K562 (cell line): ENCODE measurements around the gene GEN1. TPM values are rescaled to one million over a fixed set of nuclear protein-coding genes. Genes with fewer than 3 reads are reported as not detected.
A peak's percentile ranks its signal among the peaks of the same experiment; 100 is the strongest.

Experiments used
- ATAC-seq: fragments of 200-7000 bp; cut with Tn5 transposase; 3 replicates; pipeline ENCODE4 v1.9.1; 2020; ENCODE audit warnings: moderate library complexity
- BruUV-seq: library from RNA; stranded (reverse); fragments of 400-500 nt; replicated peaks from 2 replicates; lab custom pipeline; 2021; lab: Mats Ljungman, UMichigan
- CTCF ChIA-PET: fragments of 300-600 bp; formaldehyde crosslinking; extraction: SDS; loops from one replicate; lab custom pipeline; 2021; ENCODE audit warnings: low intra/inter-chr PET ratio; lab: Yijun Ruan, JAX
- POLR2A ChIA-PET: fragments of 300-600, 350-650 bp; sonication (Branson Sonifier 250); formaldehyde crosslinking; extraction: SDS; loops from one replicate; lab custom pipeline; 2021; ENCODE audit warnings: antibody characterized with exemption, inconsistent platforms; lab: Yijun Ruan, JAX
- DNase-seq, 4 experiments: peaks; one replicate each; pipeline versions ENCODE4 v3.0.0 to v3.0.0-alpha.2; 2011 to 2018; ENCODE audit warnings: low spot score in 3 of 4, mixed read lengths in 3 of 4; ENCODE audit errors: extremely low read depth in 1 of 4
- FAIRE-seq: peaks from 2 replicates; lab custom pipeline; 2011; peaks lifted over from hg19 to GRCh38; lab: Jason Lieb, UNC
- H2AFZ ChIP-seq: 2 replicates; pipeline ENCODE4 v1.6.0; 2011; ENCODE audit warnings: low read depth, low read length, control low read depth, inconsistent platforms
- H3K27ac ChIP-seq: fragments of 200-600 bp; 3 replicates; pipeline ENCODE4 v1.8.0; 2011; ENCODE audit warnings: low read depth, mild to moderate bottlenecking, control low read depth, inconsistent platforms, low read length, moderate library complexity, mixed read lengths; ENCODE audit errors: extremely low read depth
- H3K27me3 ChIP-seq, 2 experiments: fragments of 300-600 bp in 1 of 2; 2 replicates in 1 of 2; 3 replicates in 1 of 2; pipeline versions ENCODE4 v1.6.0 to v1.8.0; 2011; ENCODE audit warnings: inconsistent platforms in 2 of 2, low read length in 2 of 2, mild to moderate bottlenecking in 1 of 2, mixed read lengths in 1 of 2, moderate library complexity in 1 of 2; ENCODE audit not compliant: control insufficient read depth in 2 of 2, insufficient read depth in 2 of 2
- H3K36me3 ChIP-seq: fragments of 300-600 bp; 3 replicates; pipeline ENCODE4 v1.8.0; 2011; ENCODE audit warnings: mild to moderate bottlenecking, low read length, inconsistent platforms; ENCODE audit not compliant: control insufficient read depth, insufficient read depth
- H3K4me1 ChIP-seq, 2 experiments: fragments of 200-600 bp in 1 of 2; replicated peaks in 1 of 2; 2 replicates in 1 of 2; 3 replicates in 1 of 2; pipeline versions ENCODE4 v1.5.1 to v1.8.0; 2011; ENCODE audit warnings: inconsistent platforms in 2 of 2, low read length in 2 of 2, mild to moderate bottlenecking in 1 of 2, mixed read lengths in 1 of 2, moderate library complexity in 1 of 2; ENCODE audit not compliant: control insufficient read depth in 2 of 2, insufficient read depth in 2 of 2
- H3K4me2 ChIP-seq: 2 replicates; pipeline ENCODE4 v1.6.1; 2011; ENCODE audit warnings: low read length, control low read depth, inconsistent platforms, mixed read lengths; ENCODE audit not compliant: insufficient read depth
- H3K4me3 ChIP-seq: fragments of 200-600 bp; sonication (generic), shearing (Covaris generic); 2 replicates; pipeline ENCODE4 v1.5.1; 2016; ENCODE audit warnings: control low read depth, inconsistent platforms
- H3K79me2 ChIP-seq: fragments of 200-600 bp; 3 replicates; pipeline ENCODE4 v1.8.0; 2011; ENCODE audit warnings: low read length, inconsistent platforms; ENCODE audit not compliant: control insufficient read depth, insufficient read depth
- H3K9ac ChIP-seq, 2 experiments: 2 replicates each; pipeline versions ENCODE4 v1.6.0 to v1.6.1; 2011; ENCODE audit warnings: low read depth in 2 of 2, low read length in 2 of 2, control low read depth in 1 of 2, inconsistent platforms in 1 of 2, mild to moderate bottlenecking in 1 of 2, mixed read lengths in 1 of 2; ENCODE audit not compliant: insufficient read depth in 1 of 2
- H3K9me1 ChIP-seq: one replicate; pipeline ENCODE4 v1.6.0; 2011; ENCODE audit warnings: inconsistent platforms, mild to moderate bottlenecking, low read length, moderate library complexity; ENCODE audit not compliant: control insufficient read depth, insufficient read depth
- H3K9me3 ChIP-seq: replicated peaks from 2 replicates; pipeline ENCODE4 v1.5.1; 2011; ENCODE audit warnings: low read depth, low read length, inconsistent platforms; ENCODE audit not compliant: control insufficient read depth, insufficient read depth
- H4K20me1 ChIP-seq: replicated peaks from 2 replicates; pipeline ENCODE4 v1.6.1; 2011; ENCODE audit warnings: low read length, inconsistent platforms, mixed read lengths; ENCODE audit not compliant: control insufficient read depth, insufficient read depth
- ARID1B ChIP-seq: fragments of 450-650 bp; IDR thresholded peaks from 2 replicates; pipeline ENCODE4 v1.6.1; 2016; ENCODE audit warnings: antibody characterized with exemption, mild to moderate bottlenecking, inconsistent platforms
- IRF2 ChIP-seq: sonication (generic); formaldehyde crosslinking; IDR thresholded peaks from 2 replicates; pipeline ENCODE4 v1.8.1; 2022; ENCODE audit warnings: mild to moderate bottlenecking, missing genetic modification reagents
- KAT7 ChIP-seq: sonication (generic); formaldehyde crosslinking; IDR thresholded peaks from 2 replicates; pipeline ENCODE4 v1.8.0; 2022; ENCODE audit warnings: missing genetic modification reagents, mild to moderate bottlenecking, borderline replicate concordance
- KDM5B ChIP-seq: fragments of 200-600 bp; sonication (generic); IDR thresholded peaks from 2 replicates; pipeline ENCODE4 v1.6.1; 2012; ENCODE audit warnings: low read depth, mild to moderate bottlenecking, moderate library complexity, low read length, control low read depth, inconsistent platforms; ENCODE audit not compliant: insufficient replicate concordance
- SIN3A ChIP-seq, 2 experiments: fragments of 150-350 bp in 1 of 2; IDR thresholded peaks; 2 replicates each; pipeline ENCODE4 v1.6.1; 2011 to 2016; ENCODE audit warnings: borderline replicate concordance in 2 of 2, low read depth in 2 of 2, low read length in 2 of 2, mild to moderate bottlenecking in 2 of 2, moderate library complexity in 2 of 2; ENCODE audit not compliant: control insufficient read depth in 1 of 2
- TCF7L2 ChIP-seq: fragments of 150-350 bp; IDR thresholded peaks from 2 replicates; pipeline ENCODE4 v1.6.1; 2016; ENCODE audit warnings: low read depth, mild to moderate bottlenecking, low read length, moderate library complexity
- ZEB2 ChIP-seq: fragments of 450-650 bp; IDR thresholded peaks from 2 replicates; pipeline ENCODE4 v1.6.1; 2016
- ZNF212 ChIP-seq: fragments of 450-650 bp; formaldehyde crosslinking; IDR thresholded peaks from 2 replicates; pipeline ENCODE4 v1.4.0; 2020; ENCODE audit warnings: mild to moderate bottlenecking
- ZNF263 ChIP-seq: sonication (generic); formaldehyde crosslinking; IDR thresholded peaks from 2 replicates; pipeline ENCODE4 v1.8.0; 2022; ENCODE audit warnings: mild to moderate bottlenecking, missing genetic modification reagents, borderline replicate concordance
- ZNF707 ChIP-seq: fragments of 250-450 bp; sonication (Bioruptor Pico); conservative IDR thresholded peaks from 2 replicates; pipeline ENCODE4 v1.8.0; 2022; ENCODE audit warnings: inconsistent platforms, mild to moderate bottlenecking, moderate library complexity
- WGBS: fragments of 100-300 bp; shearing (Covaris generic); methylation state at CpG from one replicate; pipeline ENCODE4 v1.1.6; 2016; ENCODE audit warnings: low coverage, mixed read lengths; ENCODE audit not compliant: insufficient coverage; ENCODE audit errors: missing lambda C conversion rate; 5-methylcytosine and 5-hydroxymethylcytosine counted together
- in situ Hi-C: fragments of 300-500 bp; cut with MboI; formaldehyde crosslinking; loops from 4 replicates; pipeline ENCODE4 v1.15.0; 2018; ENCODE audit warnings: inconsistent platforms, mixed read lengths
- intact Hi-C: fragments of 100-400 bp; cut with micrococcal nuclease; formaldehyde crosslinking; loops from 2 replicates; pipeline ENCODE4 v1.14.2; 2022
- polyA plus RNA-seq, 8 experiments: library from polyadenylated mRNA; depleted of rRNA in 4 of 8; stranded (reverse) in 5 of 8; unstranded in 3 of 8; fragments of >200 nt; fragmentation: Nextera tagmentation in 2 of 8; fragmentation: Illumina TruSeq in 1 of 8; extraction: Ambion mirVana in 2 of 8; extraction: Trizol in 1 of 8; gene quantifications; 2 replicates each; pipeline versions ENCODE4 v1.2.1 to v1.2.3, GENCODE V29; 2011 to 2014; ENCODE audit warnings: inconsistent platforms in 1 of 8, missing spikeins in 1 of 8
- total RNA-seq, 7 experiments: library from RNA; depleted of rRNA in 6 of 7; stranded (reverse); fragments of >200 nt in 6 of 7; fragmentation: Illumina TruSeq in 2 of 7; extraction: Trizol in 2 of 7; gene quantifications; 2 replicates each; pipeline versions ENCODE4 v1.2.1 to v1.2.3, GENCODE V29; 2011 to 2021; ENCODE audit warnings: low replicate concordance in 1 of 7
- TF ChIP-seq, protein P1 (sequence below): fragments of 250-450 bp; sonication (Bioruptor Pico); IDR thresholded peaks from 2 replicates; pipeline ENCODE4 v1.8.0; 2021; ENCODE audit warnings: borderline replicate concordance, mild to moderate bottlenecking, moderate library complexity; ENCODE audit not compliant: poor library complexity, severe bottlenecking
- TF ChIP-seq, protein P2 (sequence below), 2 experiments: fragments of 200-800 bp in 1 of 2; sonication (Bioruptor generic) in 1 of 2; sonication (generic) in 1 of 2; formaldehyde crosslinking in 1 of 2; IDR thresholded peaks in 1 of 2; conservative IDR thresholded peaks in 1 of 2; 2 replicates each; pipeline versions ENCODE4 v1.5.0 to v1.6.1; 2016 to 2020; ENCODE audit warnings: missing compliant biosample characterization in 1 of 2, missing genetic modification characterization in 1 of 2, missing genetic modification reagents in 1 of 2
- TF ChIP-seq, protein P3 (sequence below): fragments of 250-450 bp; sonication (Bioruptor Pico); IDR thresholded peaks from 2 replicates; pipeline ENCODE4 v1.8.0; 2021; ENCODE audit warnings: moderate library complexity, mild to moderate bottlenecking, inconsistent platforms

Gene GEN1
- total and polyA plus RNA-seq, 9 of the 15 experiments (the other 6 are each of a cell fraction or from before 2014, with no cell fraction given), result 8.6 to 39.7 (median 24.5) TPM

DNA sequence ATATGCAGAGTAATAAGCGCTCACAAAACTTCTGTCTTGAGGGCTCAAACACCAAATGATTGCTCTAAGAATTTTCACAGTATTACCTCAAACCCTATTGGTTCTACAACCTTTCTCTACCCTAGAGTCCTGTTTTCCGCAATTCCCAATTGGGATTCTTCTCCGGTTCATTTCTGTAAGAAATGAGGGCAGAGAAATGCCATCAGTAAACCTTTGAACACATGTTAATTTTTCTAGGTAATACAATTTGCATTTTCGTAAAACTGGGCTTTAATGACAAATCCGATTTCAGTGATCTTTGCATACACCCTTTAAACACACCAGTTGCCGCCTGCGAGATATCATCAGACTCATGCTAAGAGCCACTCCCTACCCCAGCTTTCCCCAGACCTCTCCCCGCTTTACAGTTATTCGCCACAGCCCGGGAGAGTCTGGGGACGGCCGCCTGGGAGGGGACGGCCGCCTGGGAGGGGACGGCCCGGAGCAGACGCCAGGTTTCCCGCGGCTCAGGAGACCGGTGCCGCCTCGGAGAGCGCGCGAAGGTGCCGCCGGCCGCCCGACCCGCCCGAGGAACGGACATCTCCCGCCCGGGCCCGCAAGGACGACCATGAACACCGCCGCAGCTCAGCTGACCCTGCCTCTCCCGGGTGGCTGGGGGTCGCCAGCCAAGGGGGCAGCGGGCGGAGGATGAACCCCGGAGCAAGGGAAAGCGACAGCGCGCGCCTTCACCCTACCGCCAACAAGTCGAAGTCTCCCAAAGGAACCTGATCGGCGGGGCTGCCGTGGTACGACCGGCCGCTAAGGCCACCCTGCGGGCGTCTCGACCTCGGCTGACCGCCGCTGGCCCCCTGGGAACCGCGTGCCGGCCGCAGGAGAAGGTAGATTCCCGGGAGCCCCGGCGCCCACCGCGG, 791 bp upstream of the GEN1 start (continued):
- TF ChIP-seq, protein P1, sequence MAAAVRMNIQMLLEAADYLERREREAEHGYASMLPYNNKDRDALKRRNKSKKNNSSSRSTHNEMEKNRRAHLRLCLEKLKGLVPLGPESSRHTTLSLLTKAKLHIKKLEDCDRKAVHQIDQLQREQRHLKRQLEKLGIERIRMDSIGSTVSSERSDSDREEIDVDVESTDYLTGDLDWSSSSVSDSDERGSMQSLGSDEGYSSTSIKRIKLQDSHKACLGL (CRISPR knock-in tag), result no peak

DNA sequence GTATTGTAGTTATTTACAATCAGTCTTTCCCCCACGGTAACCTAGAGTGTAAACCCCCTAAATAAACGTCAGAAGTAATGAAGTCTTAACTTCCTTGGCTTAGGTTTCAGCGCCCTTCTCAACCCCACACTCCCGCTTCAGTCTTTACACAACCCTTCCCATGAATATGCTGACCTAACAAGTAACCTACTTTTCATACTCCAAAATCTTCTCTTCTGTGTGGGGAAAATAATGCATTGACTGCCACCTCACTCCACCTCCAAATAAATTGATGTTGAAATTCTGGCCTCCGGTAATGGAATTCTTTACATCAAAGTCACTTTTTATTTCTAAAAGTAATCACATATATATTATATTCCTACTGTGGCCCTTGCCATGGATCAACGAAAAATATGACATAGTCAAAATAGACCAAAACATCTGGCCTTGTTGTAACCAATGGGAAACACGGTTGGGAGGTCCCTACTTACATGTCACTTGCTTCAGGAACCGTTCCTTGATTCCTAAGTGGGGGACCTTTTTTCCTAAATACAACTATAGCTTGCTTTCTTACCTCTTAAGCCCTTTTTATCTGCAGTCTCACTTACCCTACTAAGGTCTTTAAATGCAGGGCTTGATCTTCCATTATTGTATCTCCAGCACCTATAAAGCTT, 961 bp downstream of the GEN1 start:
- H3K4me2 ChIP-seq, result peak overlapping the region; percentile 78
- DNase-seq (peak in 3 of 4 experiments; percentile 27 to 55 (median 44)), ATAC-seq (peak; percentile 12), FAIRE-seq (no peak)
- H3K4me1 ChIP-seq, result peaks cover 10 to 35% of the 10 kb centered on the region in 2 experiments
- peak overlapping the region; percentile 89 to 99 for H3K9ac ChIP-seq
- peaks cover 97% of the 10 kb centered on the region for H3K79me2 ChIP-seq
- ChIA-PET CTCF (no interaction called here), POLR2A (interaction anchor here (1.0 kb wide), 1 partner anchor 66 kb away, joined by 4 read pairs; no protein-coding TSS in a partner anchor)
- H3K4me3 ChIP-seq, result peak overlapping the region; percentile 72
- peak overlapping the region; percentile 91 for H3K27ac ChIP-seq
- 0% methylated on average over 8 of the region's 8 CpGs for WGBS
- TSS peak; percentile 52 for BruUV-seq
- no peaks in the 10 kb centered on the region for H3K27me3 ChIP-seq
- H3K9me1 ChIP-seq, result no peaks in the 10 kb centered on the region
- intact Hi-C loops, result no loop called here
- H3K36me3 ChIP-seq, result peaks cover 30% of the 10 kb centered on the region; the same call in 2 of the 3 replicates
- in situ Hi-C loops, result no loop called here
- no peaks in the 10 kb centered on the region for H3K9me3 ChIP-seq
- peak overlapping the region; percentile 92 for H2AFZ ChIP-seq
- no peaks in the 10 kb centered on the region for H4K20me1 ChIP-seq
- peak in 1 of 2 experiments; percentile 2; a peak in 2 of 4 replicates for TF ChIP-seq SIN3A (IDR thresholded peaks at IDR 0.05; ENCODE audit: borderline replicate concordance in 2 of 2, control insufficient read depth in 1 of 2, low read depth in 2 of 2, low read length in 2 of 2)
- TF ChIP-seq ZEB2, result no peak
- TF ChIP-seq, protein P2, sequence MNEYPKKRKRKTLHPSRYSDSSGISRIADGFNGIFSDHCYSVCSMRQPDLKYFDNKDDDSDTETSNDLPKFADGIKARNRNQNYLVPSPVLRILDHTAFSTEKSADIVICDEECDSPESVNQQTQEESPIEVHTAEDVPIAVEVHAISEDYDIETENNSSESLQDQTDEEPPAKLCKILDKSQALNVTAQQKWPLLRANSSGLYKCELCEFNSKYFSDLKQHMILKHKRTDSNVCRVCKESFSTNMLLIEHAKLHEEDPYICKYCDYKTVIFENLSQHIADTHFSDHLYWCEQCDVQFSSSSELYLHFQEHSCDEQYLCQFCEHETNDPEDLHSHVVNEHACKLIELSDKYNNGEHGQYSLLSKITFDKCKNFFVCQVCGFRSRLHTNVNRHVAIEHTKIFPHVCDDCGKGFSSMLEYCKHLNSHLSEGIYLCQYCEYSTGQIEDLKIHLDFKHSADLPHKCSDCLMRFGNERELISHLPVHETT (CRISPR knock-in tag; conservative IDR thresholded peaks at IDR 0.05 in 1 of 2, IDR thresholded peaks at IDR 0.05 in 1 of 2), result no peak
- TF ChIP-seq ZNF263, result no peak
- no peak for TF ChIP-seq TCF7L2
- TF ChIP-seq ZNF212 (CRISPR knock-in tag), result no peak
- no peak for TF ChIP-seq IRF2 (CRISPR knock-in tag)
- TF ChIP-seq, protein P3, sequence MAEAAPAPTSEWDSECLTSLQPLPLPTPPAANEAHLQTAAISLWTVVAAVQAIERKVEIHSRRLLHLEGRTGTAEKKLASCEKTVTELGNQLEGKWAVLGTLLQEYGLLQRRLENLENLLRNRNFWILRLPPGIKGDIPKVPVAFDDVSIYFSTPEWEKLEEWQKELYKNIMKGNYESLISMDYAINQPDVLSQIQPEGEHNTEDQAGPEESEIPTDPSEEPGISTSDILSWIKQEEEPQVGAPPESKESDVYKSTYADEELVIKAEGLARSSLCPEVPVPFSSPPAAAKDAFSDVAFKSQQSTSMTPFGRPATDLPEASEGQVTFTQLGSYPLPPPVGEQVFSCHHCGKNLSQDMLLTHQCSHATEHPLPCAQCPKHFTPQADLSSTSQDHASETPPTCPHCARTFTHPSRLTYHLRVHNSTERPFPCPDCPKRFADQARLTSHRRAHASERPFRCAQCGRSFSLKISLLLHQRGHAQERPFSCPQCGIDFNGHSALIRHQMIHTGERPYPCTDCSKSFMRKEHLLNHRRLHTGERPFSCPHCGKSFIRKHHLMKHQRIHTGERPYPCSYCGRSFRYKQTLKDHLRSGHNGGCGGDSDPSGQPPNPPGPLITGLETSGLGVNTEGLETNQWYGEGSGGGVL (CRISPR knock-in tag), result no peak
- 0 out of 2 replicates have a peak, but pooled peaks have one; percentile 5 for TF ChIP-seq ARID1B
- no peak for TF ChIP-seq KAT7 (CRISPR knock-in tag)
- TF ChIP-seq ZNF707 (CRISPR knock-in tag), result no peak
- TF ChIP-seq KDM5B, result no peak
